Measurements from ENCODE around the gene PRDM16.

Gene PRDM16

GRCh38 chr1:3192361-3192760 lies 123.4 kb downstream of the PRDM16 start:
- no peak for DNase-seq

- peak; percentile 4 for DNase-seq
These were observed 123.8 kb downstream of the PRDM16 start for GRCh38 chr1:3192825-3193224.

GRCh38 chr1:3193811-3194210 lies 124.8 kb downstream of the PRDM16 start:
- DNase-seq: no peak

DNA sequence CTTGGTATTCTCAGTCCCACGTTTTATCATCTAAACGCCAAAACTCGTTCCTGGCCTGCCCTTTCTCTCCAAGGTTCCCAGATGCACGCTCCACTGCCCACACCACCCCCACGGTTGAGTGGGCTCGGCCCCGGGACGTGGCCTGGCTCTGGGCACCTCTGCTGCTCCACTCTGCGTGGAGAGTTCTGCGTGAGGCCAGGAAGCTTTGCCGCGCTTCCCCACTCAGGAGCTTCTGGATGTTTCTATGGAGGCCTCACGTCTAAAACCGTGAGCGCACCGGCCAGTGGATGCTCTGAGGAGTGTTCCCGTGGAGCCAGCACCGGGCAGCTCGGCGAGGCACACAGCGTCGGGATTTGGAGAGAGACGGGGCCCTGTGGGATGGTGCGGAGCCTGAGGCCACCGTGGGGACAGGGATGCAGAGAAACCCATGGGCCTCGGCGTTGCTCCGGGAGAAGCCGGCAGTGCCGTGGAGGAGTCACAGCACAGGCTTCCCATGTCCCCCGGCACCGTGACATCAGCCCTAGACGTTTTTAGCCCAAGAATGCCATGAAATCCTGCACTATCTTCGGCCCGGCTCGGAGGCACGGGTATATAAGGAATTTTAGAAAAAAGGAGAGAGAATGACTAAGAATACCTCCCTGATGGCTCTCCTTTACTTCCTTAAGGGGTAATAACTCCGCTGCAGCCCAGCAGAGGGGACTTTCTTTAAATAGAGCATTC lies 125.9 kb downstream of the PRDM16 start:
- no peak for DNase-seq

GRCh38 chr1:3195480-3195815 lies 126.4 kb downstream of the PRDM16 start:
- DNase-seq: no peak

DNA sequence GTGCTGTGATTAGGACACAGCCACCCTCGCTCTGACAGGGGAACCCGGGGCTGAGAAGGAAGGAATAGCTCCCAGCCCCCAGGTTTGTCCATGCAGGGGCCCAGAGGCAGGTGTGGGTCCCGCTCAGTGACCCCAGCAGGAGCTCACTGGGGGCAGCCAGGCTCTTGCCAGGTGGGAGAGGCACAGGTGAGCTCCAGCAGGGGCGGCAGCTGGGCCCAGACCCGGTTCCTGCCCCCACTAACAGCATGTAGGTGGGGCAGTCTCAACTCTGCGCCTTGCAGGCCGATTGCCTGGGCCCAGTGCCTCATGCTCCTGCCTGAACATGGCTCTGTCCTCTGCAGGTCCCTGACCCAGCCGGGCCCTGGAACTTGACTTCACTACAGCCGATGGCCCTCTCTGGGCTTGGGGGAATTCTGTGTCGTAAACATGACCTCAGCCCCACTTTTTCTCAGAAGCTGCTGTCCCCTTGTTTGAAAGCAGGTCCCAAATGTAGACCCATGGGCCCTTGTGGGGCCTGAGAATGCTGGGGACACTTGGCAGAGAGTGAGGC lies 127.0 kb downstream of the PRDM16 start:
- no peak for DNase-seq

DNA sequence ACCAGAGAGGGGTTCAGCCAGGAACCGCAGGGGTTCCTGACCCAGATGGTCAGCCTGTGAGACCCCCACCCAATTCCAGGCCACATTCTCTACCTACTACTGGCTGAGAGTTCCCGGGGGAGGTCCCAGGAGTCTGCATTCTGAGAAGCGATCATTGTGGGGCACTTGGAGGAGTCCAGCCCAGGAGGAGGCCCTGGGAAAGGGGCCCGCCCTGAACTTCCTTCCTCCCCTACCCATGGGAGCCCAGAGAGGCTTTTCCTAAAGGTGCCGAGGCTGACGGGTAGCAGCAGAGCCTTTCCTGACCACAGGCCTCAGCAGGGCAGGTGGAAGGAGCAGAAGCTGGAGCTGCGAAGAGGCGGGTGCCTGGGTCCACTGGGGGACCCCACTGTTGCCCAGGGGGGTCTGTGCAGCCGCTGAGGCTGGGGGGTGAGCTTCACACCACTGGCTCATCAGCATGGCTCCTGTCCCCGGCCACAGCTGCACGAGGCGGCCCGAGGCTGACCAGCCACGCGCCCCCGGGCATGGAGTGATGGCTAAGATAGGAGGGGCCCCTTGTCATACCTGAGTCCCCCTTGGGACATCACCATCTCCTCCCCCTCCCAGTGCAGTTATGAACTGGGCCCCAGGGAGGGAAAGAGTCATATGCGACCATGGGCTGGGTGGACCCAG lies 127.7 kb downstream of the PRDM16 start:
- DNase-seq: no peak

DNA sequence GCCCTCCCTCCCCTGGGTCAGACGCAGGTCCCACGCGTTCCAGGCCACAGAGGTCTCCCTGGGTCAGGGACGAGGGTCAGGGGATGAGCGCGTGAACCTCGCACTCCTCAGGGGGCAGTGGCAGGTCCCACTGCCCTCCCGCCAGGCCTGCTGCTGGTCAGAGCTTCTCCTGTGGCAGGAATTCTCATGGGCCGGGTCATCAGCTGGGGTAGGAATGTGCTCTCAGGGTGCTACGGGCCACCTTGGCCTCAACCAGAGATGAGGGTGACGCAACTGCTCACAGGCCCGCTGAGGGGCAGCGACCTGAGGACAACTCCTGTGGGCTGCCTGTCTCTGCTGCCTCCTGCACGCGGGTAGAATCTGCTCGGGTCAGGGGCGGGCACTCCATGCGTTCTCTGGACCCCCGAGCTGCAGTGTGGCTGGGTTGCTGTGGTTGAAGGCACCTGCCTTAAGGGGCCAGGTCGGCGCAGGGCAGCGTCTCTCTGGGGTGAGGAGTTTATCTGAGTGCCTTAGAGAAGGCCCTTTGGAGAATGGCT lies 128.8 kb downstream of the PRDM16 start:
- DNase-seq: no peak

- DNase-seq: no peak
These were observed 129.6 kb downstream of the PRDM16 start for GRCh38 chr1:3198371-3199271.

GRCh38 chr1:3204725-3205124 lies 135.7 kb downstream of the PRDM16 start:
- no peak for DNase-seq

GRCh38 chr1:3205815-3206214 lies 136.8 kb downstream of the PRDM16 start:
- DNase-seq: no peak

DNA sequence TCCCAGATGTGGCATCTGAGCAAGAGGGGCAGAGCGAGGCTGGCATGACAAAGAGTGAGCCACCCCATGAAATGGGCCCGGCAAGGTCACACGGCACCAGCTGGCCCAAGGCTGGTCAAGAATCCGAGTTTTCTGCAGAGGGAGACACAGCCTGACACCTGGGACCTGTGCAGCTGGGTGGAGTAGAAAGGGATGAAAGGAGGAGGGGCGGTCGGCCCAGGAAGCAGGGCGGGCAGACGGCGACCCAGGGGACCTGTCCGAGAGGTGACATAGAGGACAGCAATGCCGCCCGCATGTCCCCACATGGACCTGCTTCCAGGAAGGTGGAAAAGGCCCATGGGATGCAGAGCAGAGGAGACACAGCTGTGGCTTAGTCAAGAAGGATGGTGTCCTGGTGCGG lies 137.7 kb downstream of the PRDM16 start:
- DNase-seq: no peak

- DNase-seq: no peak
These were observed 138.3 kb downstream of the PRDM16 start for GRCh38 chr1:3207217-3207848.

GRCh38 chr1:3208819-3209200 lies 139.8 kb downstream of the PRDM16 start:
- DNase-seq: no peak

GRCh38 chr1:3209201-3209600 lies 140.2 kb downstream of the PRDM16 start:
- no peak for DNase-seq

GRCh38 chr1:3211582-3212375 lies 142.8 kb downstream of the PRDM16 start:
- no peak for DNase-seq

GRCh38 chr1:3212453-3213355 lies 143.7 kb downstream of the PRDM16 start:
- no peak for DNase-seq

- DNase-seq: no peak
These were observed 144.7 kb downstream of the PRDM16 start for GRCh38 chr1:3213730-3214129.

GRCh38 chr1:3215198-3216014 lies 146.4 kb downstream of the PRDM16 start:
- no peak for DNase-seq

DNA sequence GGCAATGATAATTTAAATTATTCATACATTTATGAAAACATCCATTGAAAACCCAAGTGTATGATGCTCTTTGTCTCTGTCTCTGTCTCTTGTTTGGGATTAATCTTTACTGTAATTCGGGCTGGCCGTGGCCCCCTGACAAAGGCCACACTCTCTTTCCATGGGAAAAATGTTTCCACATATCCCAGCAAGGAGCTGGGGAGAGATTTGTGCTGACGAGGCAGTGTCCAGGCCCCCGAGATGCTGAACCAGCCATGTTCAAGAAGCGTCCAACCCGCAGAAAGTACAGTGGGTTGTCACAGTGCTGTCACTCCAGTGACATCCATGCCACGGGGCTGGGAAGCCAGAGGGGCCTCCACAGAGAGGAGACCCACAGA lies 147.0 kb downstream of the PRDM16 start:
- DNase-seq: no peak
